ENCODE measurements around the gene VCP.

DNA sequence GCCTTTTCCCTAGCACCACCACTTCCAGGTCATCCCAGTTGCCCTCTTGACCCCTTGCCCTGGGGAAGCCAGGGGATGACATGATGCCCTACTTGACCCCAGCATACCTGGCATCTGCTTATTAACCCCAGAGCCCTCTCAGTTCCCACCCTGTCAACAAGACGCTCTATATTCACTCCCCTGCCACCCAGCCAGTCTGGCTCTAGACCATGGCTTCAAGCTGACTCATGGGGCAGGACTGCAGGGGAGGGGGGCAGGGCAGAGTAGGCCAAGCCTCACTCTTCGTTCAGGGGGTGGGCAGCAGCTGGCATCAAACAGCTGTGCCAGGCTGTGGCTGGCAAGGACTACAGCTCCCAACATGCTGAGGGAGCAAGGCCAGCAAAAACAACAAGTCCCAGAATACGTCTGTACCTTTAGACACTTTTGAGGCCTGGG is 37.9 kb upstream of the VCP start:
- TF ChIP-seq POLR2A (IDR thresholded peaks at IDR 0.05; ENCODE audit: low read depth), result no peak
- TF ChIP-seq, protein P1, sequence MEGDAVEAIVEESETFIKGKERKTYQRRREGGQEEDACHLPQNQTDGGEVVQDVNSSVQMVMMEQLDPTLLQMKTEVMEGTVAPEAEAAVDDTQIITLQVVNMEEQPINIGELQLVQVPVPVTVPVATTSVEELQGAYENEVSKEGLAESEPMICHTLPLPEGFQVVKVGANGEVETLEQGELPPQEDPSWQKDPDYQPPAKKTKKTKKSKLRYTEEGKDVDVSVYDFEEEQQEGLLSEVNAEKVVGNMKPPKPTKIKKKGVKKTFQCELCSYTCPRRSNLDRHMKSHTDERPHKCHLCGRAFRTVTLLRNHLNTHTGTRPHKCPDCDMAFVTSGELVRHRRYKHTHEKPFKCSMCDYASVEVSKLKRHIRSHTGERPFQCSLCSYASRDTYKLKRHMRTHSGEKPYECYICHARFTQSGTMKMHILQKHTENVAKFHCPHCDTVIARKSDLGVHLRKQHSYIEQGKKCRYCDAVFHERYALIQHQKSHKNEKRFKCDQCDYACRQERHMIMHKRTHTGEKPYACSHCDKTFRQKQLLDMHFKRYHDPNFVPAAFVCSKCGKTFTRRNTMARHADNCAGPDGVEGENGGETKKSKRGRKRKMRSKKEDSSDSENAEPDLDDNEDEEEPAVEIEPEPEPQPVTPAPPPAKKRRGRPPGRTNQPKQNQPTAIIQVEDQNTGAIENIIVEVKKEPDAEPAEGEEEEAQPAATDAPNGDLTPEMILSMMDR (IDR thresholded peaks at IDR 0.05), result no peak
- no peak for TF ChIP-seq EP300 (IDR thresholded peaks at IDR 0.05)

All from esophagus muscularis mucosa (tissue), 4 donors.